ENCODE measurements around the gene FRAT2. TPM values are rescaled to one million over a fixed set of nuclear protein-coding genes. Genes with fewer than 3 reads are reported as not detected.

FRAT2 gene
- total RNA-seq, 3 donors from 2014 or later = 12.2 to 24.1 (median 15.4) TPM

DNA sequence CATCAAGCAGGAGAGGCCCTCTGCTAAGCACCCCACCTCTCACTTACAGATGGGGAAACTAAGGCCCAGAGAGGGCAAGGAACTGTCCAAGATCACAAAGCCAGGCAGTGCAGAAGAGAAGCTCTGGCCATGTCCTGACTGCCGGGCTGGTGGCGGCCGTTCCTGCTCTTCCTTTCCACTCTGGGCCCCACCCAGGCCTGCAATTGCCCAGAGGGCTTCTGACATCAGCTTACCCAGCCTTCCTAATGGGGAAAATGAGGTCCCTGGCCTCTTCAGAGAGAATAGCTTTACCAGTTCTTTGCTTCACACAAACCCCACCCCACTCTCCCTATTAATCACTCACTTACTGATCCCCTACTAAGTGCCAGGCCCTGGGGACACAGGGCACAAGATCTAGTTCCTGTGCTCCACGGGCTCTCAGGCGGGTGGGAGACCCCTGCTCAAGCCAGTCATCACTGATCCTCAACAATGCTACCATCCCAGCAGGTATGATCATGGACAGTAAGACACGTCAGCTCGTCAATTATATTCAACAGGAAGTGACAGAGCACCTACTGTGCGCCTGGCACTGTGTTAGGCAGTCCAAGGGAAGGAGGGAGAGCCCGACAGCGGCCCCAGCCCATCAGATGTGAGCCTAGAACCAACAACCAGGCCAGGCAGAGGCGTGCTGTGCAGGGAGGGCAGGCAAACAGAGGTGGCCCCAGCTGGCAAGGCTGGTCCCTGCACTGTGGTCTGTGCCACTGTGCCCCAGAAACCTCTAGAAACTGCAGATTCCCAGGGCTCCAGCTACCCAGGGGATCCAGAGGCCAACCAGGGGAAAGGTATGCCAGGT, 26.4 kb upstream of the FRAT2 start:
- H3K4me3 ChIP-seq = no peak overlapping the region
- H3K9me3 ChIP-seq = no peaks in the 10 kb centered on the region
- TF ChIP-seq CTCF (IDR thresholded peaks at IDR 0.05) (no peak), POLR2A (IDR thresholded peaks at IDR 0.05) (no peak), POLR2AphosphoS5 (IDR thresholded peaks at IDR 0.05) (no peak)
- intact Hi-C loops (cut with DNase I; ENCODE audit: low total_unique reads) = no loop called here
- no peak overlapping the region for H3K27ac ChIP-seq
- no peak for DNase-seq (ENCODE audit: low spot score in 2 of 2)
- H3K4me1 ChIP-seq = no peaks in the 10 kb centered on the region
- no peaks in the 10 kb centered on the region for H3K36me3 ChIP-seq
- no peaks in the 10 kb centered on the region for H3K27me3 ChIP-seq

- no peak overlapping the region for H3K4me3 ChIP-seq
- H3K4me1 ChIP-seq = no peaks in the 10 kb centered on the region
- TF ChIP-seq POLR2A (IDR thresholded peaks at IDR 0.05) = no peak
- no peak for TF ChIP-seq CTCF (IDR thresholded peaks at IDR 0.05)
- TF ChIP-seq POLR2AphosphoS5 (IDR thresholded peaks at IDR 0.05) = no peak
- H3K9me3 ChIP-seq = no peaks in the 10 kb centered on the region
- no peak overlapping the region for H3K27ac ChIP-seq
- no peak for DNase-seq (ENCODE audit: low spot score in 2 of 2)
- no peaks in the 10 kb centered on the region for H3K36me3 ChIP-seq
- no peaks in the 10 kb centered on the region for H3K27me3 ChIP-seq
- intact Hi-C loops (cut with DNase I; ENCODE audit: low total_unique reads) = loop anchor here (5.0 kb wide), 1 partner anchor 631 kb away; no protein-coding TSS in a partner anchor
Measured at GRCh38 chr10:97358781-97359180, 24.3 kb upstream of the FRAT2 start.

- Histone ChIP-seq H3K9me3 (no peaks in the 10 kb centered on the region), H3K36me3 (no peaks in the 10 kb centered on the region), H3K27ac (no peak overlapping the region), H3K4me3 (no peak overlapping the region), H3K27me3 (no peaks in the 10 kb centered on the region), H3K4me1 (no peaks in the 10 kb centered on the region)
- DNase-seq (ENCODE audit: low spot score in 2 of 2) = no peak
- no peak for TF ChIP-seq POLR2A (IDR thresholded peaks at IDR 0.05)
- TF ChIP-seq POLR2AphosphoS5 (IDR thresholded peaks at IDR 0.05) = no peak
- TF ChIP-seq CTCF (IDR thresholded peaks at IDR 0.05) = no peak
- intact Hi-C loops (cut with DNase I; ENCODE audit: low total_unique reads) = loop anchor here (5.0 kb wide), 1 partner anchor 631 kb away; no protein-coding TSS in a partner anchor
Measured at GRCh38 chr10:97358349-97358748, 23.8 kb upstream of the FRAT2 start.

GRCh38 chr10:97356918-97357317, 22.4 kb upstream of the FRAT2 start:
- intact Hi-C loops (cut with DNase I; ENCODE audit: low total_unique reads) = loop anchor here (5.0 kb wide), 1 partner anchor 630 kb away; no protein-coding TSS in a partner anchor
- H3K36me3 ChIP-seq = no peaks in the 10 kb centered on the region
- H3K9me3 ChIP-seq = no peaks in the 10 kb centered on the region
- no peak for DNase-seq (ENCODE audit: low spot score in 2 of 2)
- no peaks in the 10 kb centered on the region for H3K4me1 ChIP-seq
- H3K27me3 ChIP-seq = no peaks in the 10 kb centered on the region
- no peak overlapping the region for H3K4me3 ChIP-seq
- H3K27ac ChIP-seq = no peak overlapping the region
- TF ChIP-seq POLR2A (IDR thresholded peaks at IDR 0.05) (no peak), CTCF (IDR thresholded peaks at IDR 0.05) (no peak), POLR2AphosphoS5 (IDR thresholded peaks at IDR 0.05) (no peak)

DNA sequence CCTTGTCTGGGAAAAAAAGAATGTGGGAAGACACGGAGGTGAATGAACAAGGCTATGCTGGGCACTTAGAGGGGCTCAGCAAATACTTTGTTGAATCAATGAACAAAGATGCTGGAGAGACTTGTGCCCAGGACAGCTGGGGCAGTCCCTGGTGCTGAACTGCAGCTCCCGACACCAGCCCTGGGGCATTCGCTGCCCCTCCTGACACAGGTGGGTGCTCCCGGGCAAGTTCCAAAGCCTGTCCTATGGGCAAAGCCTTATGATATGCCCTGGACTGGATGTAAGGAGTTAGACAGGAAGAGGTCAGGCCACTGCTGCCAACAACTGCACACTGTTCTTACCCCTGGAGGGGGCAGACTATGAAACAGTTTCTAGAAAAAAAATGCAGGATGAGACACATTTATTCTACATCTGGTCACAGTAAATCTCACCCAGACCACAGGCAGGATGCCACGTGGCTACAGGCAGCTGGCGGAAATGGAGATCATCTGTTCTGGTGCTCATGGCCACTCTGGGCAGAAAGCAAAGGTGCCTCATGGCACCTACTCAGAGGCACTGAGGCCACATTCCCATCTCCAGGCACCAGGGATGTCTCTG, 21.9 kb upstream of the FRAT2 start:
- Histone ChIP-seq H3K27ac (no peak overlapping the region), H3K9me3 (no peaks in the 10 kb centered on the region), H3K4me3 (no peak overlapping the region), H3K36me3 (no peaks in the 10 kb centered on the region), H3K27me3 (no peaks in the 10 kb centered on the region), H3K4me1 (no peaks in the 10 kb centered on the region)
- intact Hi-C loops (cut with DNase I; ENCODE audit: low total_unique reads) = loop anchor here (5.0 kb wide), 1 partner anchor 629 kb away; no protein-coding TSS in a partner anchor
- TF ChIP-seq CTCF (IDR thresholded peaks at IDR 0.05) (no peak), POLR2A (IDR thresholded peaks at IDR 0.05) (no peak), POLR2AphosphoS5 (IDR thresholded peaks at IDR 0.05) (no peak)
- DNase-seq (ENCODE audit: low spot score in 2 of 2) = no peak

All from breast epithelium (tissue), 4 donors.